Measurements from ENCODE around the gene ITGAV. TPM values are rescaled to one million over a fixed set of nuclear protein-coding genes. Genes with fewer than 3 reads are reported as not detected.

Gene ITGAV
- total and polyA plus RNA-seq, 2 donors (not counting 3 experiments of a cell fraction or from before 2014, with no cell fraction given) = 61.8 to 131 TPM

DNA sequence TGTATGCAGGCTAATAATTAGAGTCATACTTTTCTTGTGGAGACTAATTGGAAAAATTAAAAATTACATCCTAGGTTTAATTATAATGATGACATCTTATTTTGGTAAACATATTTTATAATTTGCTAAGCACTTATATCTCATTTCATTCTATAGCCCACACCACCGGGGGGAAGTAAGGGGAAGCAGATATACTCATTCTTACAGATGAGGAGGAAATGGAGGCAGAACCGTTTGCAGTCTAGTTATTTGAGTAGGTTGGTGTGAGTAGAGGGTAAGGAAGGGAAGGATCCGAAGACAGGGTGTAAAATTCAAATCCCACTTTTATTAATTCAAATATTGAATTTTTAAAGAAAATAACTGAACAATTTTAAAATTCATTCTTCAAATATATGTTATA, 3.7 kb downstream of the ITGAV start:
- H3K9me3 ChIP-seq (replicated peaks; ENCODE audit: control insufficient read depth, insufficient read depth, low read length) = no peaks in the 10 kb centered on the region
- H3K79me2 ChIP-seq (ENCODE audit: control insufficient read depth, insufficient read depth, low read length) = peaks cover 79% of the 10 kb centered on the region
- no peak overlapping the region for H3K9ac ChIP-seq (replicated peaks; ENCODE audit: extremely low read depth, insufficient read depth, low read length)
- FAIRE-seq = no peak
- no peak for TF ChIP-seq GATA2 (IDR thresholded peaks at IDR 0.05; ENCODE audit: insufficient read depth, insufficient read length, low read depth, low read length)
- TF ChIP-seq, protein P1, sequence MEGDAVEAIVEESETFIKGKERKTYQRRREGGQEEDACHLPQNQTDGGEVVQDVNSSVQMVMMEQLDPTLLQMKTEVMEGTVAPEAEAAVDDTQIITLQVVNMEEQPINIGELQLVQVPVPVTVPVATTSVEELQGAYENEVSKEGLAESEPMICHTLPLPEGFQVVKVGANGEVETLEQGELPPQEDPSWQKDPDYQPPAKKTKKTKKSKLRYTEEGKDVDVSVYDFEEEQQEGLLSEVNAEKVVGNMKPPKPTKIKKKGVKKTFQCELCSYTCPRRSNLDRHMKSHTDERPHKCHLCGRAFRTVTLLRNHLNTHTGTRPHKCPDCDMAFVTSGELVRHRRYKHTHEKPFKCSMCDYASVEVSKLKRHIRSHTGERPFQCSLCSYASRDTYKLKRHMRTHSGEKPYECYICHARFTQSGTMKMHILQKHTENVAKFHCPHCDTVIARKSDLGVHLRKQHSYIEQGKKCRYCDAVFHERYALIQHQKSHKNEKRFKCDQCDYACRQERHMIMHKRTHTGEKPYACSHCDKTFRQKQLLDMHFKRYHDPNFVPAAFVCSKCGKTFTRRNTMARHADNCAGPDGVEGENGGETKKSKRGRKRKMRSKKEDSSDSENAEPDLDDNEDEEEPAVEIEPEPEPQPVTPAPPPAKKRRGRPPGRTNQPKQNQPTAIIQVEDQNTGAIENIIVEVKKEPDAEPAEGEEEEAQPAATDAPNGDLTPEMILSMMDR (IDR thresholded peaks at IDR 0.05; ENCODE audit: extremely low read depth in 1 of 2, insufficient read depth in 1 of 2, low read depth in 1 of 2, low read length in 2 of 2) = no peak
- peaks cover 37% of the 10 kb centered on the region for H3K4me1 ChIP-seq (ENCODE audit: control insufficient read depth, extremely low read depth, insufficient read depth, low read length)
- intact Hi-C loops (cut with micrococcal nuclease) = no loop called here
- no peaks in the 10 kb centered on the region for H3K27me3 ChIP-seq (ENCODE audit: control insufficient read depth in 2 of 2, insufficient read depth in 2 of 2, low read length in 2 of 2)
- peaks cover 5% of the 10 kb centered on the region for H4K20me1 ChIP-seq (replicated peaks; ENCODE audit: control insufficient read depth, extremely low read depth, insufficient read depth, low read length)
- no peak for DNase-seq (ENCODE audit: low read depth, low spot score)
- H3K4me2 ChIP-seq (ENCODE audit: insufficient read depth, low read length) = no peak overlapping the region
- ChIA-PET CTCF (no interaction called here), POLR2A (no interaction called here)
- H2AFZ ChIP-seq (ENCODE audit: low read depth, low read length) = no peak overlapping the region
- no peaks in the 10 kb centered on the region for H3K36me3 ChIP-seq (ENCODE audit: control insufficient read depth in 2 of 2, extremely low read depth in 1 of 2, insufficient read depth in 2 of 2, low read length in 2 of 2)
- no TSS peak for BruUV-seq (replicated peaks)
- dilution Hi-C loops (cut with MboI; ENCODE audit: extremely low pct_ligation_motif_present, low sequenced_read_pairs) = no loop called here
- no peak overlapping the region for H3K4me3 ChIP-seq (replicated peaks in 1 of 3; ENCODE audit: insufficient read depth in 1 of 3, low read depth in 1 of 3, low read length in 3 of 3)
- H3K27ac ChIP-seq (ENCODE audit: insufficient read depth, low read depth, low read length) = no peak overlapping the region
- no peaks in the 10 kb centered on the region for H3K9me1 ChIP-seq (replicated peaks; ENCODE audit: control insufficient read depth, extremely low read depth, insufficient read depth, low read length)

- Histone ChIP-seq H3K4me1 (ENCODE audit: control insufficient read depth, extremely low read depth, insufficient read depth, low read length) (peaks cover 37% of the 10 kb centered on the region), H3K27me3 (ENCODE audit: control insufficient read depth in 2 of 2, insufficient read depth in 2 of 2, low read length in 2 of 2) (no peaks in the 10 kb centered on the region), H3K36me3 (ENCODE audit: control insufficient read depth in 2 of 2, extremely low read depth in 1 of 2, insufficient read depth in 2 of 2, low read length in 2 of 2) (no peaks in the 10 kb centered on the region), H2AFZ (ENCODE audit: low read depth, low read length) (no peak overlapping the region), H3K27ac (ENCODE audit: insufficient read depth, low read depth, low read length) (no peak overlapping the region), H3K9me1 (replicated peaks; ENCODE audit: control insufficient read depth, extremely low read depth, insufficient read depth, low read length) (no peaks in the 10 kb centered on the region), H3K79me2 (ENCODE audit: control insufficient read depth, insufficient read depth, low read length) (peaks cover 86% of the 10 kb centered on the region), H4K20me1 (replicated peaks; ENCODE audit: control insufficient read depth, extremely low read depth, insufficient read depth, low read length) (peaks cover 5% of the 10 kb centered on the region), H3K4me3 (replicated peaks in 1 of 3; ENCODE audit: insufficient read depth in 1 of 3, low read depth in 1 of 3, low read length in 3 of 3) (no peak overlapping the region), H3K9me3 (replicated peaks; ENCODE audit: control insufficient read depth, insufficient read depth, low read length) (no peaks in the 10 kb centered on the region), H3K4me2 (ENCODE audit: insufficient read depth, low read length) (no peak overlapping the region), H3K9ac (replicated peaks; ENCODE audit: extremely low read depth, insufficient read depth, low read length) (no peak overlapping the region)
- no peak for DNase-seq (ENCODE audit: low read depth, low spot score)
- no TSS peak for BruUV-seq (replicated peaks)
- no peak for TF ChIP-seq MAX (IDR thresholded peaks at IDR 0.05; ENCODE audit: insufficient read depth, insufficient read length)
- TF ChIP-seq FOS (IDR thresholded peaks at IDR 0.05; ENCODE audit: borderline replicate concordance, insufficient read depth, low read length) = no peak
- TF ChIP-seq JUN (IDR thresholded peaks at IDR 0.05; ENCODE audit: borderline replicate concordance, insufficient read depth, insufficient read length, low read depth) = no peak
- TF ChIP-seq GATA2 (IDR thresholded peaks at IDR 0.05; ENCODE audit: insufficient read depth, insufficient read length, low read depth, low read length) = no peak
- no peak for TF ChIP-seq POLR2AphosphoS5 (IDR thresholded peaks at IDR 0.05; ENCODE audit: insufficient read depth, low read depth, low read length)
- TF ChIP-seq MYC (IDR thresholded peaks at IDR 0.05; ENCODE audit: low read depth, low read length) = no peak
- no peak for TF ChIP-seq EZH2 (IDR thresholded peaks at IDR 0.05; ENCODE audit: borderline replicate concordance, low read depth, low read length, severe bottlenecking)
- no peak for TF ChIP-seq POLR2A (IDR thresholded peaks at IDR 0.05; ENCODE audit: low read depth, low read length)
- TF ChIP-seq, protein P1 (IDR thresholded peaks at IDR 0.05; ENCODE audit: extremely low read depth in 1 of 2, insufficient read depth in 1 of 2, low read depth in 1 of 2, low read length in 2 of 2) = no peak
- dilution Hi-C loops (cut with MboI; ENCODE audit: extremely low pct_ligation_motif_present, low sequenced_read_pairs) (no loop called here), intact Hi-C loops (cut with micrococcal nuclease) (no loop called here)
- FAIRE-seq = no peak
- CTCF ChIA-PET = interaction anchor here (0.9 to 1.4 kb wide), 5 partner anchors 11 to 89 kb away, joined by 3 to 6 read pairs (median 3); no protein-coding TSS in a partner anchor
- POLR2A ChIA-PET = no interaction called here
Measured at GRCh38 chr2:186594001-186594722, 4.3 kb downstream of the ITGAV start.
